ENCODE measurements around the gene OR51B6. TPM values are rescaled to one million over a fixed set of nuclear protein-coding genes. Genes with fewer than 3 reads are reported as not detected.

OR51B6 gene, protein sequence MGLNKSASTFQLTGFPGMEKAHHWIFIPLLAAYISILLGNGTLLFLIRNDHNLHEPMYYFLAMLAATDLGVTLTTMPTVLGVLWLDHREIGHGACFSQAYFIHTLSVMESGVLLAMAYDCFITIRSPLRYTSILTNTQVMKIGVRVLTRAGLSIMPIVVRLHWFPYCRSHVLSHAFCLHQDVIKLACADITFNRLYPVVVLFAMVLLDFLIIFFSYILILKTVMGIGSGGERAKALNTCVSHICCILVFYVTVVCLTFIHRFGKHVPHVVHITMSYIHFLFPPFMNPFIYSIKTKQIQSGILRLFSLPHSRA
- polyA plus RNA-seq (2013) = not detected in 2 replicates

GRCh38 chr11:5351208-5351607, at the start of gene OR51B6:
Gene OR51B6 (plus strand): TSS chr11:5351508. CDS start chr11:5351508, 0 bp downstream.
- Histone ChIP-seq H3K23ac (ENCODE audit: low read length) (no peak within 1 kb of the TSS), H3K79me1 (ENCODE audit: low read length) (no peaks in the 10 kb centered on the region), H4K91ac (ENCODE audit: low read depth, low read length) (no peak within 1 kb of the TSS), H2BK120ac (ENCODE audit: insufficient read depth, low read length, poor library complexity) (no peak within 1 kb of the TSS), H2AFZ (ENCODE audit: insufficient read depth, low read length, poor library complexity) (no peak within 1 kb of the TSS), H3K9ac (ENCODE audit: low read length) (no peak within 1 kb of the TSS), H2BK12ac (ENCODE audit: low read length) (no peak within 1 kb of the TSS), H3K27me3 (ENCODE audit: insufficient read depth, low read length) (no peaks in the 10 kb centered on the region), H3K27ac (ENCODE audit: low read depth, low read length) (no peak within 1 kb of the TSS), H3K18ac (ENCODE audit: low read length) (no peak within 1 kb of the TSS), H3K14ac (ENCODE audit: low read length) (no peak within 1 kb of the TSS), H3K9me3 (ENCODE audit: insufficient read depth, low read depth, low read length) (no peaks in the 10 kb centered on the region), H3K4me3 (ENCODE audit: low read depth, low read length) (no peak within 1 kb of the TSS), H2BK5ac (ENCODE audit: low read depth, low read length, poor library complexity) (no peak within 1 kb of the TSS), H4K8ac (ENCODE audit: low read depth, low read length) (no peak within 1 kb of the TSS), H2AK5ac (ENCODE audit: low read length) (no peak within 1 kb of the TSS), H3K4me2 (ENCODE audit: low read length) (no peak within 1 kb of the TSS), H3K36me3 (ENCODE audit: control insufficient read depth in 1 of 2, insufficient read depth in 2 of 2, low read length in 2 of 2) (no peaks in the 10 kb centered on the region), H3K79me2 (ENCODE audit: control insufficient read depth, insufficient read depth, low read length, poor library complexity) (no peaks in the 10 kb centered on the region), H3K4me1 (ENCODE audit: control insufficient read depth in 1 of 2, insufficient read depth in 2 of 2, low read length in 2 of 2) (no peaks in the 10 kb centered on the region), H3K4ac (ENCODE audit: low read depth, low read length) (no peak within 1 kb of the TSS), H4K12ac (ENCODE audit: low read depth, low read length) (no peak within 1 kb of the TSS)
- no CpG with 5 or more reads among the region's 1 CpG for WGBS (ENCODE audit: extremely low coverage, insufficient coverage, insufficient read length)
- DNase-seq = no peak

- Histone ChIP-seq H4K8ac (ENCODE audit: low read depth, low read length) (no peak within 1 kb of the TSS), H3K4ac (ENCODE audit: low read depth, low read length) (no peak within 1 kb of the TSS), H3K4me3 (ENCODE audit: low read depth, low read length) (no peak within 1 kb of the TSS), H2BK5ac (ENCODE audit: low read depth, low read length, poor library complexity) (no peak within 1 kb of the TSS), H3K14ac (ENCODE audit: low read length) (no peak within 1 kb of the TSS), H3K18ac (ENCODE audit: low read length) (no peak within 1 kb of the TSS), H4K91ac (ENCODE audit: low read depth, low read length) (no peak within 1 kb of the TSS), H2AK5ac (ENCODE audit: low read length) (no peak within 1 kb of the TSS), H3K79me2 (ENCODE audit: control insufficient read depth, insufficient read depth, low read length, poor library complexity) (no peaks in the 10 kb centered on the region), H3K27ac (ENCODE audit: low read depth, low read length) (no peak within 1 kb of the TSS), H2BK12ac (ENCODE audit: low read length) (no peak within 1 kb of the TSS), H4K12ac (ENCODE audit: low read depth, low read length) (no peak within 1 kb of the TSS), H3K27me3 (ENCODE audit: insufficient read depth, low read length) (no peaks in the 10 kb centered on the region), H3K79me1 (ENCODE audit: low read length) (no peaks in the 10 kb centered on the region), H3K9ac (ENCODE audit: low read length) (peak within 1 kb of the TSS; percentile 33), H2BK120ac (ENCODE audit: insufficient read depth, low read length, poor library complexity) (no peak within 1 kb of the TSS), H3K23ac (ENCODE audit: low read length) (peak within 1 kb of the TSS; percentile 86), H3K36me3 (ENCODE audit: control insufficient read depth in 1 of 2, insufficient read depth in 2 of 2, low read length in 2 of 2) (no peaks in the 10 kb centered on the region), H3K4me2 (ENCODE audit: low read length) (no peak within 1 kb of the TSS), H2AFZ (ENCODE audit: insufficient read depth, low read length, poor library complexity) (no peak within 1 kb of the TSS), H3K4me1 (ENCODE audit: control insufficient read depth in 1 of 2, insufficient read depth in 2 of 2, low read length in 2 of 2) (no peaks in the 10 kb centered on the region), H3K9me3 (ENCODE audit: insufficient read depth, low read depth, low read length) (peaks cover 2% of the 10 kb centered on the region)
- no CpG with 5 or more reads among the region's 2 CpGs for WGBS (ENCODE audit: extremely low coverage, insufficient coverage, insufficient read length)
- no peak for DNase-seq
Measured at GRCh38 chr11:5301846-5302245, 49.5 kb upstream of the OR51B6 start, which contains the start of gene OR51B4. Gene OR51B4 (minus strand): TSS chr11:5301946. CDS start chr11:5301946, 0 bp downstream.

DNA sequence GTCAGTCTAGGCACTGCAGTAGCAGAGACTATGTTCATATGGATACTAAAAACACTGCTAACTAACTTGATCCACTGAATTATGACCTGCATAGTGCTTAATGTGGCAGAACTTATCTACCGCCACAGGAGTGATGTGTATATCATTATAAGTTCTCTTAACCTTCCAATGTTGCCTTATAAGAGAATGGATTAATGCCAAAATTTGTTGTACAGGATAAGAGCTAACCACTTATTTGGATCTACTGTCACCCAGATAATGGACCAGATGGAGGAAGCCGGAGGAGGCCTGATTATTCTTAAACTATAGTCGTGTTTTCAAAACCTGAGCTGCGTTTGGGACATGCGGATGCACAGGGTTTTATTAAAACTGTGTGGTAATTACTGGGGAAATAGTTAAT, 47.7 kb upstream of the OR51B6 start:
- H2BK12ac ChIP-seq (ENCODE audit: low read length) = no peak overlapping the region
- no peak overlapping the region for H2AFZ ChIP-seq (ENCODE audit: insufficient read depth, low read length, poor library complexity)
- no peak overlapping the region for H2BK120ac ChIP-seq (ENCODE audit: insufficient read depth, low read length, poor library complexity)
- no peaks in the 10 kb centered on the region for H3K4me1 ChIP-seq (ENCODE audit: control insufficient read depth in 1 of 2, insufficient read depth in 2 of 2, low read length in 2 of 2)
- H2BK5ac ChIP-seq (ENCODE audit: low read depth, low read length, poor library complexity) = no peak overlapping the region
- no peaks in the 10 kb centered on the region for H3K79me2 ChIP-seq (ENCODE audit: control insufficient read depth, insufficient read depth, low read length, poor library complexity)
- H4K8ac ChIP-seq (ENCODE audit: low read depth, low read length) = no peak overlapping the region
- no peak overlapping the region for H4K91ac ChIP-seq (ENCODE audit: low read depth, low read length)
- no peak overlapping the region for H3K9ac ChIP-seq (ENCODE audit: low read length)
- H3K36me3 ChIP-seq (ENCODE audit: control insufficient read depth in 1 of 2, insufficient read depth in 2 of 2, low read length in 2 of 2) = no peaks in the 10 kb centered on the region
- H3K18ac ChIP-seq (ENCODE audit: low read length) = no peak overlapping the region
- no peak overlapping the region for H3K27ac ChIP-seq (ENCODE audit: low read depth, low read length)
- no peak overlapping the region for H3K14ac ChIP-seq (ENCODE audit: low read length)
- H2AK5ac ChIP-seq (ENCODE audit: low read length) = no peak overlapping the region
- H3K4me3 ChIP-seq (ENCODE audit: low read depth, low read length) = no peak overlapping the region
- no peak overlapping the region for H3K4me2 ChIP-seq (ENCODE audit: low read length)
- no peak overlapping the region for H3K4ac ChIP-seq (ENCODE audit: low read depth, low read length)
- peaks cover 2% of the 10 kb centered on the region for H3K9me3 ChIP-seq (ENCODE audit: insufficient read depth, low read depth, low read length)
- no peaks in the 10 kb centered on the region for H3K27me3 ChIP-seq (ENCODE audit: insufficient read depth, low read length)
- no peak overlapping the region for H4K12ac ChIP-seq (ENCODE audit: low read depth, low read length)
- no peak overlapping the region for H3K23ac ChIP-seq (ENCODE audit: low read length)
- H3K79me1 ChIP-seq (ENCODE audit: low read length) = no peaks in the 10 kb centered on the region
- no CpG with 5 or more reads among the region's 5 CpGs for WGBS (ENCODE audit: extremely low coverage, insufficient coverage, insufficient read length)
- DNase-seq = no peak

DNA sequence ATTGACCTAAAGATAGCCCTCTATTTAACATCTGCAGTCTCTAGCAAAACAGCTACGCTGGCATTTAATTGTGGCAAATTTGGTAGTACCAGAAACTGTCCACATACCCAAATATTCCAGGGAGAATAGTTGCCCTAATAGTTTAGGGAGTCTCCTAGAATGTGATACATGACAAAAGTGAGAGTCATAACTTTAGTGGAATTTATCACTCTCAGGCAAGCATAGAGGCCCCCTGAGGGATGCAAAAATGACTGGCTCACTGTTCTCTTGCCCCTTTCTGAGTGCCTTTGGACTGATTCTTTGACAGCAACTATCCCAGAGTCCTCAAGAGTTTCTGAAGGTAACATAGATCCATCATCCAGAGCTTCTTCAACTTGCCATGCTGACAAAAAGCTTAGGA, 47.3 kb upstream of the OR51B6 start:
- no CpG with 5 or more reads among the region's 1 CpG for WGBS (ENCODE audit: extremely low coverage, insufficient coverage, insufficient read length)
- no peak overlapping the region for H3K14ac ChIP-seq (ENCODE audit: low read length)
- no peak overlapping the region for H2BK5ac ChIP-seq (ENCODE audit: low read depth, low read length, poor library complexity)
- H3K4me3 ChIP-seq (ENCODE audit: low read depth, low read length) = no peak overlapping the region
- H3K27me3 ChIP-seq (ENCODE audit: insufficient read depth, low read length) = no peaks in the 10 kb centered on the region
- no peak overlapping the region for H3K18ac ChIP-seq (ENCODE audit: low read length)
- no peak overlapping the region for H4K91ac ChIP-seq (ENCODE audit: low read depth, low read length)
- no peak for DNase-seq
- H2BK120ac ChIP-seq (ENCODE audit: insufficient read depth, low read length, poor library complexity) = no peak overlapping the region
- H4K8ac ChIP-seq (ENCODE audit: low read depth, low read length) = no peak overlapping the region
- no peak overlapping the region for H3K27ac ChIP-seq (ENCODE audit: low read depth, low read length)
- H3K9me3 ChIP-seq (ENCODE audit: insufficient read depth, low read depth, low read length) = peaks cover 2% of the 10 kb centered on the region
- no peak overlapping the region for H2AK5ac ChIP-seq (ENCODE audit: low read length)
- H3K36me3 ChIP-seq (ENCODE audit: control insufficient read depth in 1 of 2, insufficient read depth in 2 of 2, low read length in 2 of 2) = no peaks in the 10 kb centered on the region
- H3K79me2 ChIP-seq (ENCODE audit: control insufficient read depth, insufficient read depth, low read length, poor library complexity) = no peaks in the 10 kb centered on the region
- no peaks in the 10 kb centered on the region for H3K79me1 ChIP-seq (ENCODE audit: low read length)
- no peak overlapping the region for H3K23ac ChIP-seq (ENCODE audit: low read length)
- no peak overlapping the region for H3K4ac ChIP-seq (ENCODE audit: low read depth, low read length)
- H3K4me2 ChIP-seq (ENCODE audit: low read length) = no peak overlapping the region
- no peaks in the 10 kb centered on the region for H3K4me1 ChIP-seq (ENCODE audit: control insufficient read depth in 1 of 2, insufficient read depth in 2 of 2, low read length in 2 of 2)
- no peak overlapping the region for H4K12ac ChIP-seq (ENCODE audit: low read depth, low read length)
- H2BK12ac ChIP-seq (ENCODE audit: low read length) = no peak overlapping the region
- H2AFZ ChIP-seq (ENCODE audit: insufficient read depth, low read length, poor library complexity) = no peak overlapping the region
- H3K9ac ChIP-seq (ENCODE audit: low read length) = no peak overlapping the region
